ENCODE measurements around the gene PSG4.
"Not testable (repeated sequence)": the region's sequence is repeated elsewhere in the genome, so short reads cannot be mapped to it uniquely, and the experiment has no call there.

Gene PSG4

GRCh38 chr19:43152214-43152613 is 53.2 kb downstream of the PSG4 start:
- H3K4me3 ChIP-seq (ENCODE audit: low read depth, low read length) = no peak overlapping the region
- TF ChIP-seq CTCF (IDR thresholded peaks at IDR 0.05; ENCODE audit: borderline replicate concordance, insufficient read depth, low read depth, low read length) = no peak

GRCh38 chr19:43149788-43150187 is 55.6 kb downstream of the PSG4 start:
- not testable (repeated sequence) for H3K4me3 ChIP-seq (ENCODE audit: low read depth, low read length)

GRCh38 chr19:43148233-43148632 is 57.2 kb downstream of the PSG4 start:
- TF ChIP-seq CTCF (IDR thresholded peaks at IDR 0.05; ENCODE audit: borderline replicate concordance, insufficient read depth, low read depth, low read length) = no peak
- H3K4me3 ChIP-seq (ENCODE audit: low read depth, low read length) = no peak overlapping the region

Data from GM12875 (cell line).